Suprapubic skin (tissue), 3 donors: ENCODE results near the gene SEC14L2.

ENCODE experiments used
- EP300 ChIP-seq: sonication (generic); formaldehyde crosslinking; IDR thresholded peaks from one replicate; pipeline ENCODE4 v1.6.1; 2017; ENCODE audit warnings: antibody characterized with exemption
- POLR2A ChIP-seq, 2 donors: fragments of 450-650 bp; IDR thresholded peaks; one replicate each; pipeline ENCODE4 v1.6.1; 2017; ENCODE audit warnings: antibody characterized with exemption in 2 of 2, mild to moderate bottlenecking in 2 of 2, moderate library complexity in 2 of 2
- TF ChIP-seq, protein P1 (sequence below), 2 donors: fragments of 200-600 bp in 1 of 2; fragments of 450-650 bp in 1 of 2; sonication (generic) in 1 of 2; IDR thresholded peaks; one replicate each; pipeline ENCODE4 v1.5.1; 2016 to 2019; ENCODE audit warnings: antibody characterized with exemption in 2 of 2, mild to moderate bottlenecking in 1 of 2, moderate library complexity in 1 of 2

DNA sequence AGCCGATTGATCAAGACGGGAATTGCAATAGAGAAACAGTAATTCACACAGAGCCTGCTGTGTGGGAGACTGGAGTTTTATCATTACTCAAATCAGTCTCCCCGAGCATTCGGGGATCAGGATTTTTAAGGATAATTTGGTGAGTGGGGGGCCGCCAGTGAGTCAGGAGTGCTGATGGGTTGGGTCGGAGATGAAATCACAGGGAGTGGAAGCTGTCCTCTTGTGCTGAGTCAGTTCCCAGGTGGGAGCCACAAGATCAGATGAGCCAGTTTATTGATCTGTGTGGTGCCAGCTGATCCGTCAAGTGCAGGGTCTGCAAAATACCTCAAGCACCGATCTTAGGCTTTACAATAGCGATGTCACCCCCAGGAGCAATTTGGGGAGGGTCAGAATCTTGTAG, 44.3 kb downstream of the SEC14L2 start:
- TF ChIP-seq, protein P1, sequence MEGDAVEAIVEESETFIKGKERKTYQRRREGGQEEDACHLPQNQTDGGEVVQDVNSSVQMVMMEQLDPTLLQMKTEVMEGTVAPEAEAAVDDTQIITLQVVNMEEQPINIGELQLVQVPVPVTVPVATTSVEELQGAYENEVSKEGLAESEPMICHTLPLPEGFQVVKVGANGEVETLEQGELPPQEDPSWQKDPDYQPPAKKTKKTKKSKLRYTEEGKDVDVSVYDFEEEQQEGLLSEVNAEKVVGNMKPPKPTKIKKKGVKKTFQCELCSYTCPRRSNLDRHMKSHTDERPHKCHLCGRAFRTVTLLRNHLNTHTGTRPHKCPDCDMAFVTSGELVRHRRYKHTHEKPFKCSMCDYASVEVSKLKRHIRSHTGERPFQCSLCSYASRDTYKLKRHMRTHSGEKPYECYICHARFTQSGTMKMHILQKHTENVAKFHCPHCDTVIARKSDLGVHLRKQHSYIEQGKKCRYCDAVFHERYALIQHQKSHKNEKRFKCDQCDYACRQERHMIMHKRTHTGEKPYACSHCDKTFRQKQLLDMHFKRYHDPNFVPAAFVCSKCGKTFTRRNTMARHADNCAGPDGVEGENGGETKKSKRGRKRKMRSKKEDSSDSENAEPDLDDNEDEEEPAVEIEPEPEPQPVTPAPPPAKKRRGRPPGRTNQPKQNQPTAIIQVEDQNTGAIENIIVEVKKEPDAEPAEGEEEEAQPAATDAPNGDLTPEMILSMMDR (IDR thresholded peaks at IDR 0.05) = no peak
- no peak for TF ChIP-seq EP300
- no peak for TF ChIP-seq POLR2A (IDR thresholded peaks at IDR 0.05)
